Uterus (tissue), 2 donors: ENCODE measurements around the gene FRMPD4.

Experiments
- POLR2A ChIP-seq, 2 donors: fragments of 450-650 bp; IDR thresholded peaks; one replicate each; pipeline ENCODE4 v1.6.1; 2016; ENCODE audit warnings: antibody characterized with exemption in 2 of 2, mild to moderate bottlenecking in 1 of 2, moderate library complexity in 1 of 2
- TF ChIP-seq, protein P1 (sequence below), 4 experiments: fragments of 200-600 bp in 2 of 4; fragments of 450-650 bp in 2 of 4; sonication (generic) in 2 of 4; IDR thresholded peaks; one replicate each; pipeline ENCODE4 v1.5.1; 2016 to 2019; ENCODE audit warnings: antibody characterized with exemption in 4 of 4, mild to moderate bottlenecking in 2 of 4, moderate library complexity in 1 of 4

DNA sequence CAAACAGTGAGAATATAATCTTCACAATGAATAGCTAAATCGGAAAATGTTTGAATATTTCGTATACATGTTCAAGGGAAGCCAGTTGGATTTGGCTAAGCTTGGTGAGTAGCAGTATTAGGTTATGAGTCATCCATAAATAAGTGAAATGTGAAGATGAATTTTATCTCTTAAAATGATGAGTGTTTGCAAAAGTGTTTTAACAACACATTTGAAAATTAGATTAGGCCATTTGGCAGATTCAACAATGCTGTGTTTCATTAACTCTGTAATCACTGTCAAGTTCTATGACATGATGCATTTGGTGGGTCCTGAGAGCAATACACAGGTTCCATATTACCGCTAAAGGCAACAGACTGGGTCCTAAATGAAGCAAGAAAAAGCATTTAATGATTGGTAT lies 351.1 kb downstream of the FRMPD4 start:
- TF ChIP-seq, protein P1, sequence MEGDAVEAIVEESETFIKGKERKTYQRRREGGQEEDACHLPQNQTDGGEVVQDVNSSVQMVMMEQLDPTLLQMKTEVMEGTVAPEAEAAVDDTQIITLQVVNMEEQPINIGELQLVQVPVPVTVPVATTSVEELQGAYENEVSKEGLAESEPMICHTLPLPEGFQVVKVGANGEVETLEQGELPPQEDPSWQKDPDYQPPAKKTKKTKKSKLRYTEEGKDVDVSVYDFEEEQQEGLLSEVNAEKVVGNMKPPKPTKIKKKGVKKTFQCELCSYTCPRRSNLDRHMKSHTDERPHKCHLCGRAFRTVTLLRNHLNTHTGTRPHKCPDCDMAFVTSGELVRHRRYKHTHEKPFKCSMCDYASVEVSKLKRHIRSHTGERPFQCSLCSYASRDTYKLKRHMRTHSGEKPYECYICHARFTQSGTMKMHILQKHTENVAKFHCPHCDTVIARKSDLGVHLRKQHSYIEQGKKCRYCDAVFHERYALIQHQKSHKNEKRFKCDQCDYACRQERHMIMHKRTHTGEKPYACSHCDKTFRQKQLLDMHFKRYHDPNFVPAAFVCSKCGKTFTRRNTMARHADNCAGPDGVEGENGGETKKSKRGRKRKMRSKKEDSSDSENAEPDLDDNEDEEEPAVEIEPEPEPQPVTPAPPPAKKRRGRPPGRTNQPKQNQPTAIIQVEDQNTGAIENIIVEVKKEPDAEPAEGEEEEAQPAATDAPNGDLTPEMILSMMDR (IDR thresholded peaks at IDR 0.05): no peak
- TF ChIP-seq POLR2A (IDR thresholded peaks at IDR 0.05): no peak
